HepG2 (cell line): ENCODE results near the gene ZDHHC7. TPM values are rescaled to one million over a fixed set of nuclear protein-coding genes. Genes with fewer than 3 reads are reported as not detected.

Source experiments
- ETV5 ChIP-seq: IDR thresholded peaks from 2 replicates; pipeline ENCODE4 v1.6.1; 2018; ENCODE audit warnings: missing biosample characterization, missing genetic modification reagents, inconsistent platforms, borderline replicate concordance
- GZF1 ChIP-seq: sonication (generic); formaldehyde crosslinking; IDR thresholded peaks from 2 replicates; pipeline ENCODE4 v1.5.1; 2020; ENCODE audit warnings: mild to moderate bottlenecking, missing genetic modification reagents
- MIXL1 ChIP-seq: IDR thresholded peaks from 2 replicates; pipeline ENCODE4 v1.6.1; 2016
- NBN ChIP-seq: fragments of 450-650 bp; conservative IDR thresholded peaks from 2 replicates; pipeline ENCODE4 v1.6.1; 2017
- NR2F2 ChIP-seq: IDR thresholded peaks from 2 replicates; pipeline ENCODE4 v1.6.1; 2012; ENCODE audit warnings: low read depth, inconsistent platforms, borderline replicate concordance
- PHF5A ChIP-seq: IDR thresholded peaks from one replicate; pipeline ENCODE4 v1.6.1; 2018; ENCODE audit warnings: low read depth, missing genetic modification reagents; ENCODE audit not compliant: unreplicated experiment
- SIX4 ChIP-seq: sonication (generic); formaldehyde crosslinking; IDR thresholded peaks from 2 replicates; pipeline ENCODE4 v1.4.0; 2020; ENCODE audit warnings: missing genetic modification reagents
- SMAD1 ChIP-seq: sonication (generic); formaldehyde crosslinking; IDR thresholded peaks from 2 replicates; pipeline ENCODE4 v1.4.0; 2020; ENCODE audit warnings: missing genetic modification reagents, low read depth, mild to moderate bottlenecking, borderline replicate concordance
- SP4 ChIP-seq: sonication (generic); formaldehyde crosslinking; IDR thresholded peaks from 2 replicates; pipeline ENCODE4 v1.8.1; 2023; ENCODE audit warnings: mild to moderate bottlenecking, missing genetic modification reagents
- TCF7 ChIP-seq: sonication (generic); IDR thresholded peaks from 2 replicates; pipeline ENCODE4 v1.6.1; 2016; ENCODE audit warnings: antibody characterized with exemption, low read depth
- XRCC5 ChIP-seq: fragments of 200-400 bp; formaldehyde crosslinking; optimal IDR thresholded peaks from 2 replicates; pipeline ENCODE3; 2017; ENCODE audit warnings: mild to moderate bottlenecking, low read length
- YY1 ChIP-seq: IDR thresholded peaks from 2 replicates; pipeline ENCODE4 v1.6.1; 2011; ENCODE audit warnings: low read length, low read depth, moderate library complexity, mild to moderate bottlenecking; ENCODE audit not compliant: insufficient read depth, insufficient replicate concordance
- ZNF83 ChIP-seq: sonication (generic); formaldehyde crosslinking; IDR thresholded peaks from 2 replicates; pipeline ENCODE4 v1.4.0; 2020; ENCODE audit warnings: missing genetic modification reagents, mild to moderate bottlenecking, borderline replicate concordance
- polyA plus RNA-seq, 8 experiments: library from polyadenylated mRNA; depleted of rRNA in 3 of 8; stranded (reverse) in 7 of 8; unstranded in 1 of 8; fragments of >200 nt; fragmentation: Illumina TruSeq in 4 of 8; extraction: Trizol in 4 of 8; gene quantifications; 2 replicates each; pipeline versions ENCODE4 v1.2.1 to v1.2.3, GENCODE V29; 2011 to 2016; ENCODE audit warnings: low read depth in 4 of 8, missing spikeins in 1 of 8, mixed read lengths in 1 of 8; ENCODE audit not compliant: insufficient read depth in 1 of 8
- total RNA-seq, 5 experiments: library from RNA; depleted of rRNA; stranded (reverse); fragments of >200 nt; fragmentation: Illumina TruSeq; extraction: Trizol; gene quantifications; 2 replicates each; pipeline ENCODE4 v1.2.3, GENCODE V29; 2016; ENCODE audit warnings: low read depth in 1 of 5
- TF ChIP-seq, protein P1 (sequence below): sonication (generic); formaldehyde crosslinking; IDR thresholded peaks from 2 replicates; pipeline ENCODE4 v1.8.1; 2023; ENCODE audit warnings: missing genetic modification reagents, inconsistent platforms, borderline replicate concordance
- TF ChIP-seq, protein P2 (sequence below): fragments of 450-650 bp; IDR thresholded peaks from 2 replicates; pipeline ENCODE4 v1.6.1; 2016
- TF ChIP-seq, protein P3 (sequence below): IDR thresholded peaks from 2 replicates; pipeline ENCODE4 v1.6.1; 2016; ENCODE audit warnings: missing compliant biosample characterization, missing genetic modification reagents, borderline replicate concordance
- TF ChIP-seq, protein P4 (sequence below): sonication (generic); formaldehyde crosslinking; IDR thresholded peaks from 2 replicates; pipeline ENCODE4 v1.5.1; 2020; ENCODE audit warnings: missing genetic modification reagents, mild to moderate bottlenecking, borderline replicate concordance
- TF ChIP-seq, protein P5 (sequence below), 2 experiments: IDR thresholded peaks; 2 replicates each; pipeline ENCODE4 v1.6.1; 2011 to 2012; ENCODE audit warnings: low read length in 2 of 2, borderline replicate concordance in 1 of 2, low read depth in 1 of 2, mild to moderate bottlenecking in 1 of 2, moderate library complexity in 1 of 2
- TF ChIP-seq, protein P6 (sequence below): sonication (generic); formaldehyde crosslinking; IDR thresholded peaks from 2 replicates; pipeline ENCODE4 v1.8.0; 2022; ENCODE audit warnings: missing genetic modification reagents, mild to moderate bottlenecking, borderline replicate concordance

Gene ZDHHC7
- total and polyA plus RNA-seq, 2 of the 13 experiments (the other 11 are each of a cell fraction or from before 2014, with no cell fraction given): 46.8 to 67.6 TPM

DNA sequence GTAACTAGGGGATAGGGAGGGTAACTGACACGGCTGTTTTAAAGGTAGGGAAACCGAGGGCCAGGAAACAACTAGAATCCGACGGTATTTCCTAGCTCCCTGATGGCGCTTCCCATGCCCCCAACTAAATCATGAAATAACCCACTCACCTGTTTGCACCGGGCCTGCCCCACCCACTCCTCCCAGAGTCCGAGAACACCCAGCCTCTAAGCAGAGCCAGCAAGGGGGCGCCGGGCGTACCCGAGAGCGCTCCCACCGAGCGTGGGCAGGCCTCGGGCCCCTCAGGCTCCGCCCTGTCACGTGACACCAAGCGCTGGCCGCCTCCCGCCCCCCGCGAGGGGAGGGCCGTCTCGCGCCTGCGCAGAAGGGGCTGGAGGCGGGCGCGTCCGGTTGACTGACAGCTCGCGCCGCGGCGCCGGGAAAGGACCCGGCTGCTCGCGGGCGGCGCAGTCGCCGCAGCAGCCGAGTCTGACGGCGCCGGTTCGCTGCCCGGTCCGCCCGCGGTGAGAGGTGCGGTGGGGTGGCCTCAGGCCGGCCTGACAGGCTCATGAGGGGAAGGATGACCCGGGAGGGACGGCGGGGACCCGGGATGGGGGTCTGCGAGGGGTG, 16.1 kb upstream of the ZDHHC7 start, which contains the start of gene KIAA0513 (continued):
- TF ChIP-seq, protein P1, sequence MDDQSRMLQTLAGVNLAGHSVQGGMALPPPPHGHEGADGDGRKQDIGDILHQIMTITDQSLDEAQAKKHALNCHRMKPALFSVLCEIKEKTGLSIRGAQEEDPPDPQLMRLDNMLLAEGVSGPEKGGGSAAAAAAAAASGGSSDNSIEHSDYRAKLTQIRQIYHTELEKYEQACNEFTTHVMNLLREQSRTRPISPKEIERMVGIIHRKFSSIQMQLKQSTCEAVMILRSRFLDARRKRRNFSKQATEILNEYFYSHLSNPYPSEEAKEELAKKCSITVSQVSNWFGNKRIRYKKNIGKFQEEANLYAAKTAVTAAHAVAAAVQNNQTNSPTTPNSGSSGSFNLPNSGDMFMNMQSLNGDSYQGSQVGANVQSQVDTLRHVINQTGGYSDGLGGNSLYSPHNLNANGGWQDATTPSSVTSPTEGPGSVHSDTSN: peak; percentile 87; the same call in 1 of the 2 replicates
- TF ChIP-seq XRCC5 (peak; percentile 86), NR2F2 (no peak), NBN (no peak), YY1 (peak; percentile 45), TCF7 (no peak), SMAD1 (CRISPR knock-in tag) (no peak), SP4 (CRISPR knock-in tag) (peak; percentile 98), SIX4 (CRISPR knock-in tag) (no peak), MIXL1 (CRISPR knock-in tag) (0 out of 2 replicates have a peak, but pooled peaks have one; percentile 56), ETV5 (0 out of 2 replicates have a peak, but pooled peaks have one; percentile 17), PHF5A (CRISPR knock-in tag) (peak; percentile 71), ZNF83 (CRISPR knock-in tag) (0 out of 2 replicates have a peak, but pooled peaks have one; percentile 46), GZF1 (CRISPR knock-in tag) (peak; percentile 50; the same call in 1 of the 2 replicates)
- TF ChIP-seq, protein P2, sequence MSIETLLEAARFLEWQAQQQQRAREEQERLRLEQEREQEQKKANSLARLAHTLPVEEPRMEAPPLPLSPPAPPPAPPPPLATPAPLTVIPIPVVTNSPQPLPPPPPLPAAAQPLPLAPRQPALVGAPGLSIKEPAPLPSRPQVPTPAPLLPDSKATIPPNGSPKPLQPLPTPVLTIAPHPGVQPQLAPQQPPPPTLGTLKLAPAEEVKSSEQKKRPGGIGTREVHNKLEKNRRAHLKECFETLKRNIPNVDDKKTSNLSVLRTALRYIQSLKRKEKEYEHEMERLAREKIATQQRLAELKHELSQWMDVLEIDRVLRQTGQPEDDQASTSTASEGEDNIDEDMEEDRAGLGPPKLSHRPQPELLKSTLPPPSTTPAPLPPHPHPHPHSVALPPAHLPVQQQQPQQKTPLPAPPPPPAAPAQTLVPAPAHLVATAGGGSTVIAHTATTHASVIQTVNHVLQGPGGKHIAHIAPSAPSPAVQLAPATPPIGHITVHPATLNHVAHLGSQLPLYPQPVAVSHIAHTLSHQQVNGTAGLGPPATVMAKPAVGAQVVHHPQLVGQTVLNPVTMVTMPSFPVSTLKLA: 0 out of 2 replicates have a peak, but pooled peaks have one; percentile 5
- TF ChIP-seq, protein P3, sequence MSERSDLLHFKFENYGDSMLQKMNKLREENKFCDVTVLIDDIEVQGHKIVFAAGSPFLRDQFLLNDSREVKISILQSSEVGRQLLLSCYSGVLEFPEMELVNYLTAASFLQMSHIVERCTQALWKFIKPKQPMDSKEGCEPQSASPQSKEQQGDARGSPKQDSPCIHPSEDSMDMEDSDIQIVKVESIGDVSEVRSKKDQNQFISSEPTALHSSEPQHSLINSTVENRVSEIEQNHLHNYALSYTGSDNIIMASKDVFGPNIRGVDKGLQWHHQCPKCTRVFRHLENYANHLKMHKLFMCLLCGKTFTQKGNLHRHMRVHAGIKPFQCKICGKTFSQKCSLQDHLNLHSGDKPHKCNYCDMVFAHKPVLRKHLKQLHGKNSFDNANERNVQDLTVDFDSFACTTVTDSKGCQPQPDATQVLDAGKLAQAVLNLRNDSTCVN (CRISPR knock-in tag): no peak
- TF ChIP-seq, protein P4, sequence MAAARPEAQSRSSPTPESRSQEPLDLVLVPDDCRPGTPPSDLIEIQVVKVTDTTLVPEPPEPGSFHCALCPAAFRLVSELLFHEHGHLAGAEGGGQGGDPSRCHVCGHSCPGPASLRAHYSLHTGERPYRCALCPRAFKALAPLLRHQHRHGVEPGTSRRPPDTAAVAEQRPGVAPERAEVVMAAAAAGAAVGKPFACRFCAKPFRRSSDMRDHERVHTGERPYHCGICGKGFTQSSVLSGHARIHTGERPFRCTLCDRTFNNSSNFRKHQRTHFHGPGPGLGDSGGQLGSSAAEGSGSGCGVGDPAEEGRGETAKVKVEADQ (CRISPR knock-in tag): peak; percentile 86
- TF ChIP-seq, protein P5, sequence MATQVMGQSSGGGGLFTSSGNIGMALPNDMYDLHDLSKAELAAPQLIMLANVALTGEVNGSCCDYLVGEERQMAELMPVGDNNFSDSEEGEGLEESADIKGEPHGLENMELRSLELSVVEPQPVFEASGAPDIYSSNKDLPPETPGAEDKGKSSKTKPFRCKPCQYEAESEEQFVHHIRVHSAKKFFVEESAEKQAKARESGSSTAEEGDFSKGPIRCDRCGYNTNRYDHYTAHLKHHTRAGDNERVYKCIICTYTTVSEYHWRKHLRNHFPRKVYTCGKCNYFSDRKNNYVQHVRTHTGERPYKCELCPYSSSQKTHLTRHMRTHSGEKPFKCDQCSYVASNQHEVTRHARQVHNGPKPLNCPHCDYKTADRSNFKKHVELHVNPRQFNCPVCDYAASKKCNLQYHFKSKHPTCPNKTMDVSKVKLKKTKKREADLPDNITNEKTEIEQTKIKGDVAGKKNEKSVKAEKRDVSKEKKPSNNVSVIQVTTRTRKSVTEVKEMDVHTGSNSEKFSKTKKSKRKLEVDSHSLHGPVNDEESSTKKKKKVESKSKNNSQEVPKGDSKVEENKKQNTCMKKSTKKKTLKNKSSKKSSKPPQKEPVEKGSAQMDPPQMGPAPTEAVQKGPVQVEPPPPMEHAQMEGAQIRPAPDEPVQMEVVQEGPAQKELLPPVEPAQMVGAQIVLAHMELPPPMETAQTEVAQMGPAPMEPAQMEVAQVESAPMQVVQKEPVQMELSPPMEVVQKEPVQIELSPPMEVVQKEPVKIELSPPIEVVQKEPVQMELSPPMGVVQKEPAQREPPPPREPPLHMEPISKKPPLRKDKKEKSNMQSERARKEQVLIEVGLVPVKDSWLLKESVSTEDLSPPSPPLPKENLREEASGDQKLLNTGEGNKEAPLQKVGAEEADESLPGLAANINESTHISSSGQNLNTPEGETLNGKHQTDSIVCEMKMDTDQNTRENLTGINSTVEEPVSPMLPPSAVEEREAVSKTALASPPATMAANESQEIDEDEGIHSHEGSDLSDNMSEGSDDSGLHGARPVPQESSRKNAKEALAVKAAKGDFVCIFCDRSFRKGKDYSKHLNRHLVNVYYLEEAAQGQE (IDR thresholded peaks at IDR 0.05; ENCODE audit: borderline replicate concordance in 1 of 2, low read depth in 1 of 2, low read length in 2 of 2): no peak
- TF ChIP-seq, protein P6, sequence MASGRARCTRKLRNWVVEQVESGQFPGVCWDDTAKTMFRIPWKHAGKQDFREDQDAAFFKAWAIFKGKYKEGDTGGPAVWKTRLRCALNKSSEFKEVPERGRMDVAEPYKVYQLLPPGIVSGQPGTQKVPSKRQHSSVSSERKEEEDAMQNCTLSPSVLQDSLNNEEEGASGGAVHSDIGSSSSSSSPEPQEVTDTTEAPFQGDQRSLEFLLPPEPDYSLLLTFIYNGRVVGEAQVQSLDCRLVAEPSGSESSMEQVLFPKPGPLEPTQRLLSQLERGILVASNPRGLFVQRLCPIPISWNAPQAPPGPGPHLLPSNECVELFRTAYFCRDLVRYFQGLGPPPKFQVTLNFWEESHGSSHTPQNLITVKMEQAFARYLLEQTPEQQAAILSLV (CRISPR knock-in tag): 0 out of 2 replicates have a peak, but pooled peaks have one; percentile 75
